GM19193 (cell line): ENCODE results near the gene ZHX3.

Experiments used
- POLR2A ChIP-seq: IDR thresholded peaks from 4 replicates; pipeline ENCODE4 v1.6.1; 2011; ENCODE audit not compliant: insufficient read depth, insufficient read length; ENCODE audit errors: extremely low read depth

The ZHX3 gene

DNA sequence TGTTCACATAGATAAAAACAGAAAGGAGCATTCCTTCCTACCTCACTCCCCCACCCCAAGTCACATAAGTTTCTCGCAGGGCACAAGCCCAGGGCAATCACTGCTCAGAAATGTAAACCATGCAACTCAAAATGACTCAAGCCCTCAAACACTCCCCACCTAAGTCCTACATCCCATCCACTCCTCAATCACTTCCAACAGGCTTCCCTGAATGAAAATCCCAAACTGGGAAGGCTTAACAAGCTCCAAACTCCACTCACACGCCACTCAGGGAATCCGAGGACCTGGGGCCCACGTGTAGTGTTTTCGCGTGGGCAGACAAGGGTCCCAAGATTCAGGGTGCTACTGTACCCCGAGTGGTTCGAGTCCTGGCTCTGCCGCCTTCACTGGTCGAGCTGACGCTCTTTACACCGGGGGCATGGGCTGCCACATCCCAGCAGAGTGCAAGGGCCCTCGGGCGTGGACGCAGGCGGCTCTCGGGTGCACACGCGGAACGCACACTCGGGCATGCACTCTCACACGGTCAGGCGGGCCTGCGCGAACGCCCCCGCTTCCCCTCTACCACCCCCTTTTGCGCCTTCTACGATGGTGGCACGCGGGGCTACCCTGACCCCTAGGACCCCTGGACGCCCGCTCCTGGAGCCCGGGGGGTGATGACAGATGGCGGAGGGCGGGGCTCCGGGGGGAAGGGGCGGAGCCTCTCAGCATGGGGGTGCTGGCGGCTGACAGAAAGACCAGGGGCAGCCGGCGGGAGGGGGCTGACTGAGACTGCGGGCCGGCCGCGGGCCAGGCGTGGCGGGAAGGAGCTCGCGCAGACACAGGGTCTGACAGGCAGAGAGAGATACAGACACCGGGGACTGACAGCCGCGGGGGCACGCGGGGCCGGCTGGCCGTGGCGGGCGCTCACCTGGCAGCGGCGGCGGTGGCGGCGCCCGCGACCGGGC is 657 bp downstream of the ZHX3 start:
- no peak for TF ChIP-seq POLR2A

- no peak for TF ChIP-seq POLR2A
These were observed 1.5 kb downstream of the ZHX3 start for GRCh38 chr20:41316051-41316450.

- no peak for TF ChIP-seq POLR2A
These were observed 3.1 kb downstream of the ZHX3 start for GRCh38 chr20:41314386-41314785.

DNA sequence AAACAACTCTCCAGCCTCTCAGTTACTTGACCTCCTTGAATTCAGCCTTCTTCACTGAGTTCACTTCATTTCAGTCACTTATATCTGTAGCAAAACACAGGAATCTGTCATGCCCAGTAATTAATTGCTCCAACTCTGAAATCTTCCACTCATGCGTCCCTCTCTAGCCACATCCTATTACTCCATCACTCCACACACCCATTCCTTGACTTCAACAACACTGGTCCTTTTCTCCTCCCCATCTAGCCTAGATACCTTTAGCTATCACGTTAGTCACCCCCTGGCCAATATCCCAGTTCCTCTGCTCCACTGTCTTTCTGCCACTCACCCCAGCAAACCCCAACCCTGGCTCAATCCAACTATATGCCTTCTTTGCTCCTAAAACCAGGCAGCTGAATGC is 7.7 kb downstream of the ZHX3 start:
- TF ChIP-seq POLR2A = no peak

DNA sequence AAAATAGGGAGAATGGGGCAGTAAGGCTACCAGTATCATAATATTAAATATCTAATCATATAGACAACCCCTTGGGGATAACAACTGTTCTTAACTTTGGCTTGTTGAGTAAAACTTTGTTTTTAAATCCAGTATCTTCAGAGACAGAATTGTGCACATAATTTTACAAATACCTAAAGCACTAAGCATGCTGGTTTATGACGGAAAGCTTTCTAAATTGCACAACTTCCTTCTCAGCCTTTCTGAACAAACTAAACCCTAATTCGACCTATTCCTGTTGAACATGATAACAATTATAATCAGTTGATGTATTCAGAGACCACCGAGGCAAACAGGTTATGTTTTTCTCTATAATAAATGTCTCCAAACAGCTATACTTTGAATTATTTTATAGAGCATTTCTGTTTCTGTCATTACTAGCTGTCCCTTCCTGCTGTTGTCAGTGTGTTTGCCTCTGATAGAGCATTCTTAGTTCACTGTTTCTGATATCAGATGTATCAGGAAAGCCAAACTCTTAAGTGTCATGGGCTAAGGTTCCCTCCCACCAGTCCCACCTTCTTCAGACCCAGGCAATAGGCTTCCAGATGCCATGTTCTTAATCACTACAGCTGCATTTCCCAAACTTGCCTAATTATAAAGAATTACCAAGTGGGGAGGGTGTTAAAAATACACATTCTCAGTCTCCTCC is 8.7 kb downstream of the ZHX3 start:
- TF ChIP-seq POLR2A = no peak

GRCh38 chr20:41308290-41308711 is 9.2 kb downstream of the ZHX3 start:
- no peak for TF ChIP-seq POLR2A

DNA sequence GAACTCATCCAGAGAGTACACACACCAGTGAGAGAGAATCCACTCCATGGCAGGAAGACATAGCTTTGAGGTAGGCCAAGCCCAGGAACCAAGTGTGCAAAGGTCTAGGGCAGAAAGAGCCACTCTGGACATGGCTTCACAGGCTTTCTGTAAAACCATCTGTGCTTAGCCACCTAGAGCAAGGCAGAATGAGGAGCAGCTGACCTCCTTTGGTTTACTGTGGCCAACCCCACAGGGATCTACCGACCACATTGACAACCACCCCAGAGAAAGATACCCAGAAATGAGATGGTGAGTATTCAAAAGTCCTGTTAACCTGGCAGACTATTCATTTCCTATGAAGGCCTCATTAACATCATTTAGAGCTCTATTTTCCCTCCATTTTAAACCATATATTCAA is 10.5 kb downstream of the ZHX3 start:
- no peak for TF ChIP-seq POLR2A

DNA sequence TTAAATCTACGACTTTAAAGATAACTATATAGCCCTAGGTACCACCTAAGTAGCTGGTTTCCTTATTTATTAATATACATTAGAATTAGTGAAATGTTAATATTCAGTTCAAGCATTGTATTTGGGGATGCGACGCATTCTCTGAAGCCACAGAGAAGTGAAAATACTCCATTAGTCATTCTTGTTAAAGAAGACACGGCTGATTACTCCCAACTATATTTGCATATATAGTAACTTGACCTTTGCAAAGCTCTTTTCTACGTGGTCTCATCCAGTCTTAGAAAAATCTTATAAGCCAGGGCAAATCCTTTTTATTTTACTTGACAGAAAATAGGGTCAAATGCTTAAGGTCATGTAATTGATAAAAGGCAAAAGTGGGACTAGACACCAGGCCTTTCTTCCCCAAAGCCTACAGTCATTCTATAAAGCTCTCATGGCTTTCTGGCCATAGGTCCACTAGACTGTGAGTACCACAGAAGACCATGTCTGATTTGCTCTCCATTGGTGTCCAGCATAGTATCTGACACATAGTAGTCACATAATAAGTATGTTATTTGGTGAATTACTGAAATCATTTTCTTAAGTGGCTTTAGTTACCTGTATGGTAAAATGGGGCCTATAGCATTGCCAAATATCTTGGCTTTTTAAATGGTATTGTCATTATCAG is 11.3 kb downstream of the ZHX3 start:
- TF ChIP-seq POLR2A = no peak

DNA sequence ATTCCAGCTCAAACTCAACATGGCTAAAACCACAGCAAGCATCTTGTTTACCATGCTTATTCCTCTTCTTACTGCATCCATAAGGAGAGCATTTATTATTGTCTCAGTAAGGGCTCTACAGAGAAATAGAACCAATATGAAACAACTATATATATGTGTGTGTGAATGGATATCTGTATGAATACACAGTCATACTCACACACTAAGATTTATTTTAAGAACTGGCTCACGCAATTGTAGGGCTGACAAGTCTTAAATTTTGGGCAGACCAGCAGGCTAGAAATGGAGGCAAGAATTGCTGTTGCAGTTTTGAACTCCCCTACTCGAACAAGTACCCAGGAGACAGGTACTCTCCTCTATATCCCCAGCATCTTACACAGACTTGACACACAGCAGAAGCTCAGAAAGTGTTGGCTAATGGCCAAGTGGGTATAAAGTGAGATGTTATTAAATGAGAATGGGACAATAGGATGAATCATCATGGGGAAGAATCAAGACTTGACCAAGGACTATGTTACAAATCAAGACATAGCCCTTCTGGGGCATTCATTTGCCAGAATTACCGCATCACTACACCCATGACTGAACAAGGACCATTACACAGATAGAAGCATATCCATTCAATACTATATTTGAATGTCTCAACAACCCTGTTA is 13.0 kb downstream of the ZHX3 start:
- TF ChIP-seq POLR2A = no peak

DNA sequence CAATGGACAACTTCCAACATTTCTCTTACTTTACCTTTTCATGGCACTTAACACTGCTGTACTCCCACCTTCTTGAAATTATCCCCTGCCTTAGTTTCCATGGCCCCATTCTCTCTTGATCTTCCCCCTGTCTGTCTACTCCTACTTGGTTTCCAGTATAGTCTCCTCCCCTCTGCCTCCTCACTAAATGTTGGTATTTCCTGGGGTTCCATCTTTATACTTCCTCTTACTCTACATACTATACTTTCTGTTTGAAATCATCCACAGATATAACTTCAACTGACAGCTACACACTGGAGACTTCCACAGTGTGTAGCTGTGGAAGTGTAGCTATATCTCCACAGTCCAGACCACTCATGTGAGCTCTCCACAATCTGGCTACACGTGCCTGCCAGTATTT is 13.5 kb downstream of the ZHX3 start:
- TF ChIP-seq POLR2A = no peak

DNA sequence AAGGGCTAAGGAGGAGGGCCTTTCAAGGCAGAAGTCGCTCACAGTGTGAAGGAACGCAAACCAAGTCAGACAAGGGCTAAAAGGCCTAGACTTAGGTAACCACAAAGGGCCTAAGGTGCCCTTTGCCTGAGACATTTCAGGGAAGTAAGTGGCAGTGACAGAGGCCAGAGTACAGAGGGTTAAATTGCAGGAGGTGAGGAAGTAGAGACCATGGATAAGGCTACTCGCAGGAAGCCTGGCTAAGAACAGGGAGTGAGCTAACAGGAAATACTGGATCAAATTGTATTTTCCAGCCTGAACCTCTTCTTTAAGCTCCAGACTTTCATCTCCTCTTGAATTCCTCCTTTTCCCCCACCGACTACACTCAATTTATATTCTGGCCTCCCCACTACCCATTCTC is 16.6 kb downstream of the ZHX3 start:
- TF ChIP-seq POLR2A = no peak

DNA sequence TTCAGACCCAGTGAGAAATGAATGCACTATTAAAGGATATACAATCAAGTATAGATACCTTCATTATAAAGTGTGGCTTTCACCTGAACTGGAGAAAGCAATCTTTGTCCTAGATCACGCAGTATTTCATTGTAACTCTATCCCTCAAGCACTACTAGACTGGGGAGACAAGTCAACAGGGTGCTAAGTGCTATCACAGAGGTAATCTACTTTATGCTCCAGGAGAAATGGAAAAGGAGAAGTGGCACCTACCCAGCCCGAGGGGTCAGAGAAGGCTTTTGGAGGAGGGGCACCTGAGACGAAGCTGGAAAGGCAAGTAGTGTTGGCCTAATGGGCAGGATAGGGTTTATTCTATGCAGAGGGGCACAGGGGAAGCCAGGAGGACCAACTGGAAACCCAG is 17.1 kb downstream of the ZHX3 start:
- TF ChIP-seq POLR2A = no peak

DNA sequence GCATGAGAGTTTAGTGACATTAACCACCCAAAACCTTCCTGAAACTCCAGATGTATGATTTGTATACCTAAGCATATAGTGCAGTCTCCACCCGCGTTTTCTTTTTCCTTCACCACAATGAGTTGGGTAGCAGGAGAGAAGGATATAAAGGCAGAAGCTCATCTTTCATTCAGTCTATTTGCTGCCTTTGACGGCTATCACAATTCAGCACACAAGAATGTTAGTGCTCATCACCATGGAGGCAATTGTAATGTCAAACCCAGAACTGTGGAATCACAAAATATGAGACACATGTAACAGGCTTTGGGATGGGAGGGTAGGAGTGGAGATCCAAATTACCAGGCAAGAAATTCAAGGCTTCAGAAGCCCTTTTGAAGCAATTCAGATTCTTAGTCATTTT is 17.6 kb downstream of the ZHX3 start:
- TF ChIP-seq POLR2A = no peak

- no peak for TF ChIP-seq POLR2A
These were observed 24.1 kb downstream of the ZHX3 start for GRCh38 chr20:41293269-41294037.
